Loucy (cell line): ENCODE measurements around the gene EFTUD2.

Experiments used
- H2AFZ ChIP-seq: fragments of 200-600 bp; sonication (generic); 2 replicates; pipeline ENCODE4 v1.6.0; 2016; ENCODE audit warnings: antibody characterized with exemption, mild to moderate bottlenecking, low read length, moderate library complexity
- H3F3A ChIP-seq: fragments of 200-600 bp; 2 replicates; pipeline ENCODE4 v1.6.0; 2016; ENCODE audit warnings: antibody characterized with exemption, low read depth, mild to moderate bottlenecking
- H3K27me3 ChIP-seq: fragments of 200-600 bp; sonication (generic); 2 replicates; pipeline ENCODE4 v1.6.1; 2014; ENCODE audit warnings: low read length, mild to moderate bottlenecking; ENCODE audit not compliant: insufficient read depth, poor library complexity, severe bottlenecking
- H3K36me3 ChIP-seq: fragments of 200-600 bp; sonication (generic); 2 replicates; pipeline ENCODE4 v1.6.1; 2016; ENCODE audit warnings: low read length; ENCODE audit not compliant: insufficient read depth
- H3K4me1 ChIP-seq: fragments of 200-600 bp; sonication (generic); 2 replicates; pipeline ENCODE4 v1.5.1; 2014; ENCODE audit warnings: low read length, mild to moderate bottlenecking; ENCODE audit not compliant: insufficient read depth, poor library complexity, severe bottlenecking
- H3K4me2 ChIP-seq: fragments of 200-600 bp; sonication (generic); 2 replicates; pipeline ENCODE4 v1.6.0; 2014; ENCODE audit warnings: antibody characterized with exemption, low read length, low read depth, mild to moderate bottlenecking; ENCODE audit not compliant: poor library complexity, severe bottlenecking
- H3K4me3 ChIP-seq: fragments of 200-600 bp; sonication (generic); 2 replicates; pipeline ENCODE4 v1.5.1; 2014; ENCODE audit warnings: low read length, mild to moderate bottlenecking, mixed read lengths; ENCODE audit not compliant: poor library complexity, severe bottlenecking
- H3K79me2 ChIP-seq: fragments of 200-600 bp; sonication (generic); 2 replicates; pipeline ENCODE4 v1.6.1; 2014; ENCODE audit warnings: low read length; ENCODE audit not compliant: insufficient read depth
- H3K9ac ChIP-seq: fragments of 200-600 bp; sonication (generic); 2 replicates; pipeline ENCODE4 v1.6.0; 2014; ENCODE audit warnings: mild to moderate bottlenecking, low read depth, low read length, moderate library complexity; ENCODE audit not compliant: poor library complexity, severe bottlenecking
- H3K9me2 ChIP-seq: fragments of 200-600 bp; sonication (generic); replicated peaks from 2 replicates; pipeline ENCODE4 v1.6.1; 2016; ENCODE audit warnings: low read depth, low read length, mixed read lengths
- H3K9me3 ChIP-seq: fragments of 200-600 bp; sonication (generic); 2 replicates; pipeline ENCODE4 v1.6.1; 2014; ENCODE audit warnings: mild to moderate bottlenecking, antibody characterized with exemption, low read length, low read depth; ENCODE audit not compliant: insufficient read depth
- H4K20me1 ChIP-seq: fragments of 200-600 bp; sonication (generic); 2 replicates; pipeline ENCODE4 v1.6.0; 2014; ENCODE audit warnings: antibody characterized with exemption, low read length, mild to moderate bottlenecking; ENCODE audit not compliant: insufficient read depth, poor library complexity, severe bottlenecking
- CTCF ChIP-seq: fragments of 200-600 bp; sonication (generic); conservative IDR thresholded peaks from 2 replicates; pipeline ENCODE4 v1.5.1; 2014; ENCODE audit warnings: mild to moderate bottlenecking, antibody characterized with exemption, low read length
- EZH2phosphoT487 ChIP-seq: fragments of 200-600 bp; IDR thresholded peaks from 2 replicates; pipeline ENCODE4 v1.6.1; 2018; ENCODE audit warnings: antibody characterized with exemption, mild to moderate bottlenecking, moderate library complexity, borderline replicate concordance

EFTUD2 gene

DNA sequence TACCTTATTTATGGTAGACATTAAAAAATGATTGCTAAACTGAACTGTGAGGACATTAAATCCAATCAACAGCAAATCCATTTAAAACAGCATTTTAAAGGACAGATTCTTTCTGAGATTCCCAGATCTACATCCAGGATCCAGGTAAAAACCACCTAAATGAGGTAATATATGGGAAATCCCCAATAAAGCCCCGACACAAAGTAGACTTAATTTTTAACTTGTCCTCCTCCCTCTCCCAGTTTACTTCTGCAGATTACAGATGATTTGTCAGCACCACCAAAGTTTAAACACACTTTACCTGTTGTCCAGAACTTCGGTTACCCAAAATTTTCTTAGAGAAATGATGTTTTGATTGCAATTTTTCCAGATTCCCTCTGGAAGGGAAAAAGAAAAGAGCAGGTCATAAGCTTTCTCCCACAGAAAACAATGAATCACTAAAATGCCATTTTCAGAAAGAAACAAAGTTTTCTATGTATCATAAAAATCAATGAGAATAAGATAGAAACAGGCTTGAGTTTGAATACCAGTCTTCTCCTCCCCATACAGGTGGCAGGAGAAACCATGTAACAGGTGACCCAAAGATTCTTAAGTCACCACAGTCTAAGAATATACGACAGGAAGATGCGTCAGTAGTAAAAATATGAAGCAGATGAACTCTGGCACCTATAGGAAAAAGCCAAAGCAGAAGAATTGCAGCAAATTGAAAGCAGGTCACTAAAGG lies 92.0 kb downstream of the EFTUD2 start:
- Histone ChIP-seq H2AFZ (no peak overlapping the region), H3K27me3 (no peaks in the 10 kb centered on the region), H3K36me3 (peaks cover 21% of the 10 kb centered on the region; the same call in 1 of the 2 replicates), H3K4me3 (no peak overlapping the region), H4K20me1 (no peaks in the 10 kb centered on the region), H3K4me2 (no peak overlapping the region), H3K9me3 (no peaks in the 10 kb centered on the region), H3K9ac (no peak overlapping the region), H3F3A (no peaks in the 10 kb centered on the region), H3K9me2 (no peaks in the 10 kb centered on the region), H3K4me1 (no peaks in the 10 kb centered on the region), H3K79me2 (peaks cover 9% of the 10 kb centered on the region; the same call in 1 of the 2 replicates)
- TF ChIP-seq CTCF (no peak), EZH2phosphoT487 (no peak)

DNA sequence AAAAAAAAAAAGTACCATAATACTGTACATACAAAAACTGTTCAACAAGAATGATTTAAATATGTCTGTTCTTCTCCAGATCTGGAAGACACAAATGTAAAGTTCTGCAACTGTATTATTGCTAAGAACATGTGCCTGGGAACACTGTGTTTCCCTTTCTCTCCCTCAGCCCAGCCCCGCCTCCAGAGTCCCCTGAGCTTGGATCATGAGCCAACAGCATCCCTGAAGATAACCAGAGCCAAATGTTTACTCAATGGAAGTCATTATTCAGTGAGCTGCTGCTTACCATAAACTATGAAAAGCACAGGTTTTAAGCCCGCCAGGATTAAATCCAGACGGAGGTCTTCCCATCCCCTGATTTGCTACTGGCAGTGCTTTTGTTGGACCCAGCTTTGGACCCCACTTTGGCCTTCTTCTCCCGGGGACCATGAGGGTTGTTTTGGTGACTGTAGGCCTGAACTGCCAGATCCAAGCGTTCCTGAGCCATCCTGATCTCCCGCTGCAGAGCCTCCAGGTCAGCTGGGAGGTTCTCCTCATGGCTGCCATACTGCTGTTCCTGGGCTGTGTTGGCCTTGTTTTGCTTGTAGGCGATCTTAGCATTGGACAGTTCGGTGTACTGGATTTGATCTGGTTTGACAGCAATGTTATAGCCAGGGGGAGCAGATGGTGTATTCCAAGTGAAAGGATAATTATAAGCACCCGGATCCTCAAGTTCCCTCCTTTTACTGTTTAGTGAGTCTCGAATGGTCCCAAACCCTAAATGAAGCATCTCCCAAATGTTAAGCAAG lies 94.7 kb downstream of the EFTUD2 start:
- Histone ChIP-seq H3K9ac (no peak overlapping the region), H3K9me2 (no peaks in the 10 kb centered on the region), H3K36me3 (peaks cover 21% of the 10 kb centered on the region; the same call in 1 of the 2 replicates), H3K4me2 (no peak overlapping the region), H3K4me3 (no peak overlapping the region), H3K27me3 (no peaks in the 10 kb centered on the region), H4K20me1 (no peaks in the 10 kb centered on the region), H3K4me1 (no peaks in the 10 kb centered on the region), H3K79me2 (no peaks in the 10 kb centered on the region; the same call in 1 of the 2 replicates), H3F3A (no peaks in the 10 kb centered on the region), H2AFZ (no peak overlapping the region), H3K9me3 (no peaks in the 10 kb centered on the region)
- TF ChIP-seq EZH2phosphoT487: no peak
- TF ChIP-seq CTCF: no peak

DNA sequence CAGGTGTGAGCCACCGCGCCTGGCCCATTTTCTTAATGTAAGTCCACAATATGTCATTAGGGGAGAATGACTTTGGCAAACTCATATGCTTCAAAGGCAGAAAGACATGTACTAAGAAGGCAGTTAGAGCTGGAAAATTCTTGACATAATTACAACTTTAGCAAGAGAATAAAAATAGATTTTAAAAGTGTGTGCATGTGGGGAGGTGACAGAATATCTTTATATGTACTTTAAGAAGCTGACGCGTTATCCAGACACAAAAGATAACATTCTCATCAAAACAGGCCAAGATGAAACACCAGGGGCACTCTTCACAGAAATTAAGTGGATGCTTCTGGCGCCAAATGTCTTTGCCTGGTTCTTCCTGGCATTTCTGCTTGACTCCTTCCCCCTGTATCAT lies 97.4 kb downstream of the EFTUD2 start:
- Histone ChIP-seq H3K4me1 (no peaks in the 10 kb centered on the region), H3F3A (no peaks in the 10 kb centered on the region), H4K20me1 (no peaks in the 10 kb centered on the region), H3K4me2 (no peak overlapping the region), H3K36me3 (peaks cover 21% of the 10 kb centered on the region; the same call in 1 of the 2 replicates), H3K9me3 (no peaks in the 10 kb centered on the region), H3K27me3 (no peaks in the 10 kb centered on the region), H3K4me3 (no peak overlapping the region), H2AFZ (no peak overlapping the region), H3K9ac (no peak overlapping the region), H3K79me2 (no peaks in the 10 kb centered on the region), H3K9me2 (no peaks in the 10 kb centered on the region)
- TF ChIP-seq EZH2phosphoT487 (no peak), CTCF (no peak)
